Left cardiac atrium (tissue), 4 donors: ENCODE measurements around the gene TYW5. TPM values are rescaled to one million over a fixed set of nuclear protein-coding genes. Genes with fewer than 3 reads are reported as not detected.

Experiments used
- ATAC-seq, 2 donors: fragments of 200-7000 bp; cut with Tn5 transposase; one replicate each; pipeline ENCODE4 v1.9.1; 2020; ENCODE audit warnings: mild to moderate bottlenecking in 2 of 2, moderate library complexity in 2 of 2
- DNase-seq: peaks from one replicate; pipeline ENCODE4 v3.0.0-alpha.2; 2020
- intact Hi-C, 2 donors: fragments of 100-400 bp; cut with DNase I; formaldehyde crosslinking; loops; one replicate each; pipeline versions ENCODE4 v1.14.1 to v1.15.1; 2022 to 2023
- long read RNA-seq: library from polyadenylated mRNA; unstranded; transcript quantifications from one replicate; pipeline ENCODE4 v2.0.0, GENCODE V29; 2021
- total RNA-seq, 2 donors: library from RNA; stranded (reverse); fragmentation: NEBNext Ultra II Directional; extraction: Animal tissue kit (Norgen Biotek cat#: 25700); gene quantifications; one replicate each; pipeline ENCODE4 v1.2.1, GENCODE V29; 2021
- donor health status: DM: no; HTN: yes; CAD: no.
- donor health status: DM: no; HTN: yes; CAD: no; lungs with severe emphysema.
- donor health status: DM: yes; HTN: yes; CAD: no.
- donor health status: Dilated cardiomyopathy.

Gene TYW5
- total RNA-seq = 1 to 10 TPM; 3.4 to 3.9 TPM
- long read RNA-seq, full-length matches to known transcripts = 2 of 2 reads
- long read RNA-seq, partial matches to known transcripts = 0 of 2 reads
- long read RNA-seq, other reads (novel, unspliced or antisense) = 0 of 2 reads

DNA sequence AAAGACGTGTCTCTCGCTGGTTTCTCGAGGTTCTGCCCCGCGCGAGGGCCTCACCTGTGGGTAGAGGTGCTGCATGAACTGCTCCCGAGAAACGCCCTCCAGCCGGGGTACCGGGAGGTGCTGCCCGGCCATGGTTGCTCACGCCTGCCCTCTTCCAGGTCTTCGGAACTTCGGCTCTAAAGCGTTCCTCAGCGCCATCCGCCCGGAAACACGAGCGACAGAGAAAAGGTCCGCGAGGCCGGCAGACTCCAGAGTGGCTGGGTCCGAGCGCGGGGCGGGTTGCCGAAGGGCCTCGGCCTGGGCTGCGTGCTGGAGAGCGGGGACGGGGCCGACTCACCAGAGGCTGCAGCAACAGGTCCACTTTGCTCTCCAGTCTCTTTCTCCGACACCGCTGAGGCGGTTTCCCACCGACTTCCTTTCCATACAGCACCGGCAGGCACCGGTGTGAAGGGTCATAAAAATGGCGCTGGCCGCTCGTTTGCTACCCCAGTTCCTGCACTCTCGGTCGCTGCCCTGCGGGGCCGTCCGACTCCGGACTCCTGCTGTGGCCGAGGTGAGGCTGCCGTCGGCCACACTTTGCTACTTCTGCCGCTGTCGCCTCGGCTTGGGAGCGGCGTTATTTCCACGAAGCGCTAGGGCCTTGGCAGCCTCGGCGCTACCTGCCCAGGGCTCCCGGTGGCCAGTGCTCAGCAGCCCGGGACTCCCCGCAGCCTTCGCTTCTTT, at the start of gene TYW5, which contains the start of gene MAIP1:
Gene TYW5 (minus strand): TSS at position 153 of the 723 bp plus-strand sequence. CDS start 21 bp downstream, at position 132.
Gene MAIP1 (plus strand): TSS at position 244 of the 723 bp plus-strand sequence. CDS start 217 bp downstream, at position 461.
- ATAC-seq (peak; percentile 97), DNase-seq (peak; percentile 84)
- intact Hi-C loops = no loop called here

- intact Hi-C loops = no loop called here
- ATAC-seq (no peak), DNase-seq (no peak)
Measured at GRCh38 chr2:200003444-200003843, 48.2 kb upstream of the TYW5 start.

- intact Hi-C loops = no loop called here
- peak; percentile 74 to 81 for ATAC-seq
- DNase-seq = no peak
Measured at GRCh38 chr2:200000444-200001163, 45.3 kb upstream of the TYW5 start.

- intact Hi-C loops = loop anchor here in 1 of 2 donors (10.0 kb wide), 1 partner anchor 226 kb away; no protein-coding TSS in a partner anchor
- ATAC-seq (no peak), DNase-seq (no peak)
Measured at GRCh38 chr2:199999166-199999565, 43.9 kb upstream of the TYW5 start.

DNA sequence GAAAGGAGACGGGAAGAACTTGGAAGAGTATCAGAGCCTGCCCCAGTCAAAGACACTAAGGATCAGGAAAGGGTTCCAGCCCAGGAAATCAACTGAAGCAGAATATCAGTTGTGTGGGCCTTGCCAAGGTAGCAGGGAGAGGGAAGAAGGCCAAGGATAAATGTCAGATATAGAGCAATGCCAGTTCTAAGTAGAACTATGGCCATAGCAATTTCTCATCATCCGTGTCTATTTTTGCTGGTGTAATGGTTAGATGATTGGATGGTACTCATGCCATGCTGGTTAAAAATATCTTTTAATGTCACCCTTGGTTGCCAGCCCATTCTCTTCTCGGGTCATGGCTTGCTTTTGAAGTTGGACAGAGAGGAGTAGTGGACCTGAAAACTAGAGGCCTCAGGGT, 42.0 kb upstream of the TYW5 start:
- ATAC-seq = peak in 1 of 2 donors; percentile 53
- intact Hi-C loops = loop anchor here in 1 of 2 donors (10.0 kb wide), 1 partner anchor 228 kb away; no protein-coding TSS in a partner anchor

DNA sequence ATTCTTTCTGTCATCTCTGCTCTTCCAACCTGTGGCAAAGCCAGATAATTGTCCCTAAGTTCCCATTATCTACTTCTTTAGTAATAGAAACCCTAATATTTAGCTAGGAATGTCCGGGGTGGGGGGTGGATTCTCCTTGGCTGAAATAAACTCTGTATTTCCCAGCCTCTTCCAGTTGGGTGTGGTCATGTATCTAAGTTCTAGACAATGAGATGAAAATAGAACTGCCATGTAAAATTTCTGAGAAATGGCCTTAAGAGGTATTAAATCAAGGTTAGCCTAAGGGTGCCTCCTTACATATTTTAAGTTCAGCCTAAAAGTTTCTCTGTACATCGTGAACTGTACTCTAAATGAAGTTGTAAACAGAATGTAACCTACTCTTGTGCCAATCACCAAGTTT, 39.6 kb upstream of the TYW5 start:
- ATAC-seq (no peak), DNase-seq (no peak)
- intact Hi-C loops = loop anchor here in 1 of 2 donors (10.0 kb wide), 1 partner anchor 230 kb away; no protein-coding TSS in a partner anchor

More for the DNA sequence above, 42.0 kb upstream of the TYW5 start:
- DNase-seq = no peak

GRCh38 chr2:199994371-199994770, 39.1 kb upstream of the TYW5 start:
- ATAC-seq = no peak
- intact Hi-C loops = loop anchor here in 1 of 2 donors (10.0 kb wide), 1 partner anchor 230 kb away; no protein-coding TSS in a partner anchor
- DNase-seq = no peak

GRCh38 chr2:199992296-199992695, 37.0 kb upstream of the TYW5 start:
- ATAC-seq = no peak
- DNase-seq = no peak
- intact Hi-C loops = loop anchor here in 1 of 2 donors (10.0 kb wide), 1 partner anchor 233 kb away; no protein-coding TSS in a partner anchor

DNA sequence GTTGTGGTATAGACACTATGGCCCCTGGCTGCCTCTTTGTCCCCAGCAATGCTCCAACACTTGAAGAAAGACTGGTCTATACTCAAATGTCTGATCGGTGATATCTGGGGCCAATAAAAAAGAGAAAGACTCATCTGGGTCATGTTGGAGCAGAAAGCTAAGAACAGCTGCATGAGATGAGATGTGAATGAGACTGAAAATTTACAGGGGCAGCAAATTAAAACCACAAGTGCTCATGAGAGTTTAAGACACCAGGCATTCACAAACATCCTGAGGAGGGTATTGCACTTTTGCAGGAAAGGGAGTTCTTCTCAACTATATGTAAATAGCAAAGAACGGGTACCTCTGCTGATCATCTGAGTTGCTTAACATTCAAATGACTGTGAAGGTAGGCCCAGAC, 36.4 kb upstream of the TYW5 start:
- no peak for DNase-seq
- no peak for ATAC-seq
- intact Hi-C loops = loop anchor here in 1 of 2 donors (10.0 kb wide), 1 partner anchor 233 kb away; no protein-coding TSS in a partner anchor

DNA sequence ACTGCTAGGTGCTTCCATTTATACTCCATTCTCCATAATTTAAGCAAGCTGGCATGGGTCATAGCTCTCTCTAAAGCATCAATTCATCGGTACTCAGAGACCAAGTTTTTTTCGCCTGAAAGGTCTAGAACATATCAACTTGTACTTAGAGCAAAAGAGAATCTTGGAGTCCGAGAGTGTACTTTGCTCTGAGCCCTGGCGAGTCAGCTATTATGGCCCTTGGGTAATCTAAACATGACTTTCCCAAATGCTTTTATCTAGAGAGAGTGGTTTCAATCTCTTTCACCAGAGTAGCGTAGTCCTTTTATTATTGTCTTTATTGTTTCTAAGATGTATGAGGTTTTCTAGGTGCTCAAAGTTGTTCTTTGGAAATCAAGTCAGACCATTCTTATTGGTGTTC, 34.5 kb upstream of the TYW5 start:
- ATAC-seq (no peak), DNase-seq (no peak)
- intact Hi-C loops = loop anchor here in 1 of 2 donors (5.0 to 10.0 kb wide), 2 partner anchors 235 to 317 kb away; partner anchors contain the start of gene SPATS2L

DNA sequence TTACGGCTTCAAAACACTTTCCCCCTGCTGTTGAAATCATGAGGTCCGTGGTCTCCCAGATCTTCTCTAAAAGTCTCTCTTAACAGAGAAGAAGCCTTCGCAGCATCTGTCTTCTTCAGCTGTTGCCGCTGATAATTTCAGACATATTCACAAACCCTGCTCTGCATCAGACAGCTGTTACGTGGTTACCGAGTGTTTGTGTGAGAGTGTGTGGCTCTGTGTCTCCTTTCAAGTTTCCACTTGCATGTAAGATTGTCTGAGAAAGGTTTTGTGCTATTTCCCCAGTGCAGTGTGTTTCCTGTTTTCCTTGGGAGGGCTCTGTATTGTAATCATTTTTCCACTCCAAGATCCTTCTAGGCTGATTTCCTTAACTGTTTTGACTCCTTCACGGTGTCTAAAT, 32.9 kb upstream of the TYW5 start:
- intact Hi-C loops = loop anchor here in 1 of 2 donors (5.0 kb wide), 1 partner anchor 319 kb away; the partner anchor contains the start of gene SPATS2L
- DNase-seq (no peak), ATAC-seq (peak in 1 of 2 donors; percentile 56)

- intact Hi-C loops = loop anchor here in 1 of 2 donors (5.0 kb wide), 1 partner anchor 320 kb away; the partner anchor contains the start of gene SPATS2L
- ATAC-seq (no peak), DNase-seq (no peak)
Measured at GRCh38 chr2:199987586-199987985, 32.3 kb upstream of the TYW5 start.

- ATAC-seq = peak; percentile 69 to 70
- DNase-seq = peak; percentile 46
- intact Hi-C loops = loop anchor here in 1 of 2 donors (5.0 kb wide), 1 partner anchor 322 kb away; the partner anchor contains the start of gene SPATS2L
Measured at GRCh38 chr2:199985625-199986207, 30.4 kb upstream of the TYW5 start.

GRCh38 chr2:199984755-199985154, 29.5 kb upstream of the TYW5 start:
- DNase-seq (no peak), ATAC-seq (no peak)
- intact Hi-C loops = loop anchor here in 1 of 2 donors (5.0 kb wide), 1 partner anchor 323 kb away; the partner anchor contains the start of gene SPATS2L

DNA sequence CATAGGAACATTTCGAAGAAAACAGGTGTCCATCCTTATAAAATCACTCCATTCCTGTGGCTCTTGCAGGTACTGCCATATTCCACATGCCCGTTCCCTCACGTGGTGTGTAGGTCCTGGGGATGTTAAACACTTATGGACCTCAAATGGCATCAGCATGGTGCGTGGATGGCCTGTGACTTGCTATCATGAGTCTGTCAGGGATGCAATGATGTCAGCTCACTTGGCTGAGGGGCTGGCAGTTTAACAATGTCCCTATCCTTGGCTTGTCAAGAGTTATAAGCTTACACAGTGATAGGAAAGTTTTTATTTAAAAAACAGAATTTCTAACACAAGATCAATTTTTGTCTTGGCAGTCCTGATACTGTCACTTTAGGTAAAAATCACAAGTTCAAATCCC, 28.9 kb upstream of the TYW5 start:
- ATAC-seq = no peak
- intact Hi-C loops = no loop called here
- no peak for DNase-seq

DNA sequence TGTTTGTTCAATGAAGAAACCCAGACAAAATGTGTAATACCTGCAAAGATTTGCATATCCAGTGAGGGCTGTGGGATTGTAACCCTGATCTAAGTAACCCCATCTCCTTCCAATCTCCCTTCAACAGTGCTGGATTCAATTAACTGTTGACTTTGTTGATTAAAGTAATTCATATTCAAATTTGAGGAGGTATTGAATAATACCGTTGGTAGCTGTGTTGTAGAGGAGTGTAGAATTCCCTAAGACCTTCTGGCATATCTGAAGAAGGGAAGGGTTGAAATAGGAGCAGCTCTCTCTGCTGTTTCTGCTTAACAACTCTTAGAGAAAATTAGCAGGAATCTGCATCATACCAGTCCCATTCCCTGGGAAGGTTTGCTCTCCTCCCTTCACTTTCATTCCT, 28.2 kb upstream of the TYW5 start:
- intact Hi-C loops = no loop called here
- ATAC-seq (no peak), DNase-seq (no peak)

GRCh38 chr2:199982126-199982843, 27.0 kb upstream of the TYW5 start:
- intact Hi-C loops = no loop called here
- no peak for DNase-seq
- no peak for ATAC-seq
